ENCODE data around the gene UBAP1. TPM values are rescaled to one million over a fixed set of nuclear protein-coding genes. Genes with fewer than 3 reads are reported as not detected.
"Not testable (repeated sequence)": the region's sequence is repeated elsewhere in the genome, so short reads cannot be mapped to it uniquely, and the experiment has no call there.

UBAP1 gene
- total RNA-seq, 2 experiments from 2014 or later: 36.3 to 41.0 TPM

DNA sequence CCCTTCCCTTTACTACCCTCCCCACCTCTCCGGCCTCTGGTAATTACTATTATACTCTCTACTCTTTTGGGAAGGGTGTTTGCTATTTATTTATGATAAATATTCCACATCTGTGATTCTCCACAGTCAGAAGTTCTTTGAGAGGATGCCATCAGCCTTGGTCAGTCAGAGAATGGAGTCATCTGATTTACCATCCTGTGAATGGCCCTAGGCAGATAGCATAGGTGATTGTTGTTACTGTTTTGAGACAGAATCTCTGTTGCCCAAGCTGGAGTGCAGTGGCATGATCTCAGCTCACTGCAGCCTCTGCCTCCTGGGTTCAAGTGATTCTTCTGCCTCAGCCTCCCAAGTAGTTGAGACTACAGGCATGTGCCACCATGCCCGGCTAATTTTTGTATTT, 38.2 kb downstream of the UBAP1 start:
- H3K9me3 Mint-ChIP-seq (ENCODE audit: low read depth); H3K27ac Mint-ChIP-seq; ATAC-seq; DNase-seq; H3K4me1 Mint-ChIP-seq; H3K4me3 Mint-ChIP-seq; H3K27me3 Mint-ChIP-seq: not testable (repeated sequence)
- peaks cover 11% of the 10 kb centered on the region for H3K36me3 Mint-ChIP-seq
- CTCF ChIA-PET: interaction anchor here (1.4 kb wide), 1 partner anchor 36 kb away, joined by 3 read pairs; no protein-coding TSS in a partner anchor

GRCh38 chr9:34218446-34218845, 39.6 kb downstream of the UBAP1 start:
- H3K4me3 Mint-ChIP-seq: no peak overlapping the region
- CTCF ChIA-PET: interaction anchor here (1.4 kb wide), 1 partner anchor 34 kb away, joined by 3 read pairs; no protein-coding TSS in a partner anchor
- no peak for ATAC-seq

GRCh38 chr9:34219421-34219820, 40.6 kb downstream of the UBAP1 start:
- H3K27ac Mint-ChIP-seq: no peak overlapping the region
- H3K36me3 Mint-ChIP-seq: peaks cover 14% of the 10 kb centered on the region
- no peak overlapping the region for H3K4me3 Mint-ChIP-seq
- ATAC-seq (no peak), DNase-seq (no peak)
- H3K9me3 Mint-ChIP-seq (ENCODE audit: low read depth): no peaks in the 10 kb centered on the region
- H3K4me1 Mint-ChIP-seq: peaks cover 3% of the 10 kb centered on the region
- CTCF ChIA-PET: interaction anchor here (1.7 kb wide), 1 partner anchor 33 kb away, joined by 6 read pairs; no protein-coding TSS in a partner anchor
- H3K27me3 Mint-ChIP-seq: no peaks in the 10 kb centered on the region

More at GRCh38 chr9:34218446-34218845, 39.6 kb downstream of the UBAP1 start:
- Mint-ChIP-seq H3K27me3 (no peaks in the 10 kb centered on the region), H3K27ac (no peak overlapping the region), H3K9me3 (ENCODE audit: low read depth) (no peaks in the 10 kb centered on the region), H3K36me3 (peaks cover 10% of the 10 kb centered on the region), H3K4me1 (peaks cover 3% of the 10 kb centered on the region)
- no peak for DNase-seq

DNA sequence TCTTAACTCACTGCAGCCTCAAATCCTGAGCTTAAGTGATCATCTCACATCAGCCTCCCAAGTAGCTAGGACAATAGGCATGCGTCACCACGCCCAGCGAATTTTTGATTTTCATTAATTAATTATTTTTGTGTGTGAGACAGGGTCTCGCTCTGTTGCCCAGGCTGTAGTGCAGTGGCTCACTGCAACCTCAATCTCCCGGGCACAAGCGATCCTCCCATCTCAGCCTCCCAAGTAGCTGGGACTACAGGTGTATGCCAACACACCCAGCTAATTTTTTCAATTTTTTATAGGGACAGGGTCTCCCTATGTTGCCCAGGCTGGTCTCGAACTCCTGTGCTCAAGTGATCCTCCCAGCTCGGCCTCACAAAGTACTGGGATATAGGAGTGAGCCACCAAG, 41.4 kb downstream of the UBAP1 start:
- H3K36me3 Mint-ChIP-seq: peaks cover 14% of the 10 kb centered on the region
- H3K27ac Mint-ChIP-seq: no peak overlapping the region
- ATAC-seq (no peak), DNase-seq (no peak)
- H3K4me3 Mint-ChIP-seq: no peak overlapping the region
- H3K4me1 Mint-ChIP-seq: peaks cover 3% of the 10 kb centered on the region
- CTCF ChIA-PET: interaction anchor here (1.7 kb wide), 1 partner anchor 32 kb away, joined by 6 read pairs; no protein-coding TSS in a partner anchor
- H3K9me3 Mint-ChIP-seq (ENCODE audit: low read depth): no peaks in the 10 kb centered on the region
- H3K27me3 Mint-ChIP-seq: no peaks in the 10 kb centered on the region

DNA sequence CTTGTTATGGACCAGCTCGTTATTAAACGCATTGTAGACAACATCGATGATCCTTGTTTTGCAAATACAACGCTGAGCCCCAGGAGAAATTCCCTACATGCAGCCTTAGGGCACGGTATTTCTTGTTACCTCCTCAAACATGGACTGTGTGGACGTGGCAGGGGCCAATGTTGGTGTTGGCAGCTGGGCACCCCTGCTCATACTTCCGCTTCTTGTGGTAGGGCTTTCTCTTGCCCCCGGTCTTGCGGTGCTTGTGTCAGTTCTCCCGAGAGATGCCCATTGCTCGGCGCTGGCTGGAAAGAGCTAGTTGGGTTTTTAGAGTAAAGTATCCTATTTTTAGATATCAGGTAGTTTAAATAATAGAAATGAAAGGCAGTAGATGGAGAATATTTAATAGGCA, 45.5 kb downstream of the UBAP1 start:
- no peak for ATAC-seq
- CTCF ChIA-PET: no interaction called here
- Mint-ChIP-seq H3K27me3 (no peaks in the 10 kb centered on the region), H3K4me3 (no peak overlapping the region), H3K4me1 (peaks cover 1% of the 10 kb centered on the region), H3K36me3 (peaks cover 14% of the 10 kb centered on the region), H3K9me3 (ENCODE audit: low read depth) (no peaks in the 10 kb centered on the region), H3K27ac (no peak overlapping the region)
- DNase-seq: no peak

DNA sequence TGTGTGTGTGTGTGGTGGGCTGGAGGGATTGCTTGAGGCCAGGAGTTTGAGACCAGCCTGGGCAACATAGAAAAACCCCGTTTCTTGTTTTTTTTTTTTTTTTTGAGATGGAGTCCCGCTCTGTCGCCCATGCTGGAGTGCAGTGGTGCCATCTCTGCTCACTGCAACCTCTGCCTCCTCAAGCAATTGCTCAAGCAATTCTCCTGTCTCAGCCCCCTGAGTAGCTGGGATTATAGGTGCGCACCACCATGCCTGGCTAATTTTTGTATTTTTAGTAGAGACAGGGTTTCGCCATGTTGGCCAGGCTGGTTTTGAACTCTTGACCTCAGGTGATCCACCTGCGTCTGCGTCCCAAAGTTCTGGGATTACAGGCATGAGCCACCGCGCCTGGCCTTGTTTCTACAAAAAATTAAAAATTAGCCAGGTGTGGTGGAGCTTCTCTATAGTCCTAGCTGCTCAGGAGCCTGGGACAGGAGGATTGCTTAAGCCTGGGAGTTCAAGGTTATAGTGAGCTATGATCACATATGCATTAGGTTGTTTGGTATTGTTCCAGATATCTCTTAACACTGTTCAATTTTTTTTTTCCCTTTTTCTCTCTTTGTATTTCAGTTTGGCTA, 47.4 kb downstream of the UBAP1 start:
- CTCF ChIA-PET; H3K36me3 Mint-ChIP-seq; ATAC-seq; H3K27me3 Mint-ChIP-seq; H3K4me3 Mint-ChIP-seq; H3K4me1 Mint-ChIP-seq; H3K27ac Mint-ChIP-seq; DNase-seq; H3K9me3 Mint-ChIP-seq (ENCODE audit: low read depth): not testable (repeated sequence)

DNA sequence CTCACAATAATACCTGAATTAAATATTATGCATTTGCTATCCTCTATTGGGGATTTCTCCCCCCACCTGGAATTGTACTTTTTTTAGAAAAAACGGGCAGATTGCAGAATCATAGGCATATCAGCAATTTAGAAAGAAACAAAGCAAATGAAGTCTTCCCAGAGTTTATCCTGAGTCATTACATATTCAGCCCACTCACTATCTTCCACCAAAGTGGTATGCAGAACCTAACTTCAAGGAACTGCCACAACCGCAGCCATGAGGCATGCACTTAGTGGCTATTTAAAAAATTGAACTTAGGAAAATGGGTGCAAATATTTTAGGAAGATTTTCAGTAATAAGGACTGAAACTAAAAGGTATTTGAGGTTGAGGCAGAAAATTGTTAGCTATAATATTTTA, 48.6 kb downstream of the UBAP1 start:
- H3K4me1 Mint-ChIP-seq: no peaks in the 10 kb centered on the region
- ATAC-seq: no peak
- H3K27me3 Mint-ChIP-seq: no peaks in the 10 kb centered on the region
- H3K27ac Mint-ChIP-seq: no peak overlapping the region
- DNase-seq: no peak
- CTCF ChIA-PET: no interaction called here
- no peaks in the 10 kb centered on the region for H3K9me3 Mint-ChIP-seq (ENCODE audit: low read depth)
- H3K36me3 Mint-ChIP-seq: peaks cover 5% of the 10 kb centered on the region
- no peak overlapping the region for H3K4me3 Mint-ChIP-seq

GRCh38 chr9:34230556-34230955, 51.7 kb downstream of the UBAP1 start:
- H3K4me3 Mint-ChIP-seq: no peak overlapping the region

GRCh38 chr9:34232201-34232600, 53.4 kb downstream of the UBAP1 start:
- ATAC-seq: no peak

More at GRCh38 chr9:34230556-34230955, 51.7 kb downstream of the UBAP1 start:
- Mint-ChIP-seq H3K4me1 (no peaks in the 10 kb centered on the region), H3K27me3 (no peaks in the 10 kb centered on the region), H3K9me3 (ENCODE audit: low read depth) (no peaks in the 10 kb centered on the region), H3K27ac (no peak overlapping the region), H3K36me3 (no peaks in the 10 kb centered on the region)
- CTCF ChIA-PET: no interaction called here
- DNase-seq: no peak
- no peak for ATAC-seq

DNA sequence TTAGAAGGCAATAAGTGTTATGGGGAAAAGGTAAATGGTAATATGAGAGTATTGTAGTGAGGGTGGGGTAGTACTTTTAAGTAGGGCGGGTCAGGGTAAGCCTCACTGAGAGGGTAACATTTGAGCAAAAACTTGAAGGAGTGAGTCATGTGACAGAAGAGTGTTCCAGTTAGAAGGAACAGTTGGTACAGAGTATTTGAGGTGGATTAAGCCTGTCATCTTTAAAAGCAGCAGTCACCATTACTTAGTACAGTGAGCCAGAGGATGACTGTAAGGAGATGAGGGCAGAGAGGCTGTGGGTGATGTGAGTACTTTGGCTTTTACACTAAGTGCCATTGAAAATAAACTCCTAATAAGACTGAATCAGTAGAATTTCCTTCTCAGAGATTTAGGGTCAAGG, 54.8 kb downstream of the UBAP1 start:
- Mint-ChIP-seq H3K4me1 (no peaks in the 10 kb centered on the region), H3K27ac (no peak overlapping the region), H3K27me3 (no peaks in the 10 kb centered on the region), H3K9me3 (ENCODE audit: low read depth) (no peaks in the 10 kb centered on the region), H3K4me3 (no peak overlapping the region), H3K36me3 (peaks cover 17% of the 10 kb centered on the region)
- DNase-seq (no peak), ATAC-seq (no peak)
- CTCF ChIA-PET: interaction anchor here (1.7 kb wide), 1 partner anchor 19 kb away, joined by 6 read pairs; no protein-coding TSS in a partner anchor

More at GRCh38 chr9:34232201-34232600, 53.4 kb downstream of the UBAP1 start:
- no peak for DNase-seq
- CTCF ChIA-PET: no interaction called here
- Mint-ChIP-seq H3K27me3 (no peaks in the 10 kb centered on the region), H3K4me1 (no peaks in the 10 kb centered on the region), H3K27ac (no peak overlapping the region), H3K4me3 (no peak overlapping the region), H3K36me3 (peaks cover 9% of the 10 kb centered on the region), H3K9me3 (ENCODE audit: low read depth) (no peaks in the 10 kb centered on the region)

DNA sequence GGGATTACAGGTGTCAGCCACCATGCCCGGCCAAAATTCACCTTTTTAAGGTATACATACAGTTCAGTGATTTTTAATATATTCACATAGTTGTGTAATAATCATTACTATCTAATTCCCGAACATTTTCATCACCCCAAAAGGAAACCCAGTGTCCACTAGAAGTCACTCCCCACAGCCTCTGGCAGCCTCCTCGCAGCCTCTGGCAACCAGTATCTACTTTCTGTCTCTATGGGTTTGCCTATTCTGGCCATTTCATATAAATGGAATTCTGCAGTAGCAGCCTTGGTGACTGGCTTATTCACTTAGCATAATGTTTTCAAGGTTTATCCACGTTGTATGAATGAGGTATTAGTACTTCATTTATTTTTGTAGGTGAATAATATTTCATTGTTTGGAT, 59.0 kb downstream of the UBAP1 start:
- DNase-seq (no peak), ATAC-seq (no peak)
- H3K36me3 Mint-ChIP-seq: peaks cover 34% of the 10 kb centered on the region
- no peak overlapping the region for H3K27ac Mint-ChIP-seq
- H3K27me3 Mint-ChIP-seq: no peaks in the 10 kb centered on the region
- H3K4me1 Mint-ChIP-seq: no peaks in the 10 kb centered on the region
- H3K9me3 Mint-ChIP-seq (ENCODE audit: low read depth): no peaks in the 10 kb centered on the region
- CTCF ChIA-PET: no interaction called here
- no peak overlapping the region for H3K4me3 Mint-ChIP-seq

DNA sequence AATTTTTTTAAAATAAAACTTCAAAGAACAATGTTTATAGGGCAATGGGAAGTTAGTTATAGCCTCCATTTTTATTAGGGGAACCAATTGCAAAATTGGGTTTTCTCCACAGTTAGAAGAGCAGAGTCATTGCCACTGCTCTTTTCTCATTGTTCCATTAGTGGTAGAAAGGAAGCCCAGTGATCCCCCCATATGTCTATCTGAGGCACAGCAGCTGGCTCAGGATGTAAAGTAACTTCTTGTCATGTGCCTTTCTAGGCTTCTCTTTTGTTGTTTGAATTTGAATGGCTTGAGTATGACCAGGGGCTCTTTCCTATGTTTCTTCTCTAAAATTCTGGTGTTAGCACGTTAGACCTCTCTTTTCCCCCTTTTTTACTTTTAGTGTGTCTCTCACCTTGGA, 61.2 kb downstream of the UBAP1 start:
- Mint-ChIP-seq H3K27me3 (no peaks in the 10 kb centered on the region), H3K4me3 (no peak overlapping the region), H3K36me3 (peaks cover 39% of the 10 kb centered on the region), H3K27ac (no peak overlapping the region), H3K9me3 (ENCODE audit: low read depth) (no peaks in the 10 kb centered on the region), H3K4me1 (no peaks in the 10 kb centered on the region)
- no peak for ATAC-seq
- DNase-seq: no peak
- CTCF ChIA-PET: interaction anchor here (1.4 kb wide), 1 partner anchor 13 kb away, joined by 8 read pairs; no protein-coding TSS in a partner anchor

DNA sequence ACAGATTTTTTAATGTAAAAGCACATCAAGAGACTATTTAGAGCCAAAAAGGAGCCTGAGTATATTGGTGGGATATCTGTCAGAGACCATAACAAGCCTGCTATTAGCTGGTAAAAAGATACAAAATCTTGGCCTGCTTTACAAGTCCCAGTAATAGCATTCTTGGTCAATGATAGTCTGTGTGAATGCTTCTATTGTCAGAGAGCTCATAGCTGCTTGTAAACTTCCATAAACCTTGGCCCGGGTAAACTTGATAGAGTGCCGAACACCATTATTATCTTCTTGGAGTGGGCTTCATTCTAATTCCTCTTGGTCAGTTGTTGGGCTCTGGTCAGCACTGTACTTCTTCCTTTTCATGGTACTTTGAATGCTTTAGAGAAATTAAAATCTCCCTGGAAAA, 64.0 kb downstream of the UBAP1 start:
- H3K36me3 Mint-ChIP-seq: peaks cover 32% of the 10 kb centered on the region
- no peak overlapping the region for H3K4me3 Mint-ChIP-seq
- no peak for ATAC-seq
- CTCF ChIA-PET: interaction anchor here (0.9 to 2.5 kb wide), 2 partner anchors 10 to 13 kb away, joined by 3 to 12 read pairs; no protein-coding TSS in a partner anchor
- DNase-seq: no peak
- no peaks in the 10 kb centered on the region for H3K4me1 Mint-ChIP-seq
- H3K9me3 Mint-ChIP-seq (ENCODE audit: low read depth): no peaks in the 10 kb centered on the region
- H3K27me3 Mint-ChIP-seq: no peaks in the 10 kb centered on the region
- no peak overlapping the region for H3K27ac Mint-ChIP-seq

- H3K27ac Mint-ChIP-seq; H3K9me3 Mint-ChIP-seq (ENCODE audit: low read depth); ATAC-seq; H3K4me3 Mint-ChIP-seq; H3K27me3 Mint-ChIP-seq; CTCF ChIA-PET; H3K4me1 Mint-ChIP-seq; DNase-seq: not testable (repeated sequence)
- peaks cover 32% of the 10 kb centered on the region for H3K36me3 Mint-ChIP-seq
Measured at GRCh38 chr9:34245212-34245611, 66.4 kb downstream of the UBAP1 start.
